GM12873 (cell line): ENCODE data around the gene GALNS.

ENCODE experiments used
- CTCF ChIP-seq: IDR thresholded peaks from 2 replicates; pipeline ENCODE4 v1.5.1; 2012; ENCODE audit warnings: low read depth, mild to moderate bottlenecking, moderate library complexity, low read length, control low read depth; ENCODE audit not compliant: insufficient read depth; ENCODE audit errors: missing control alignments

GALNS gene

DNA sequence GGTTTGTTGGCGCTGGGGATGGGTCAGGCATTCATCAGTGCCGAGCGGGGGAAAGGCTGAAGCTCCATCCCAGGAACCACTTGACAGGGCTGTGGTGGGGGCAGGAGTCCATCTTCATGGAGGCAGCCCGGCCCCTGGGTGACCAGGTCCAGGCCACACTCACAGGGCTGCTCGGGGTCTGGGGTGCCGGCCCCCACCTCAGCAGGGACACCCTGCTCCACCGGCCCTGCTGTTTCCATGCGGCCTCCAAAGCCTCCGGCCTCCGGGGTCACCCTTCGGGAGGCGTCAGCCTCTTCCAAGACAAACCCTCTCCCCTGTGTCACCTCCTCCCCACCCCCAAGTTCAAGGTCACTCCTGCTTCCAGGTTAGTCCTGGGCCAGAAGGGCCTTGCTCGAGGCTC is 22.1 kb downstream of the GALNS start:
- TF ChIP-seq CTCF: no peak

- no peak for TF ChIP-seq CTCF
Measured at GRCh38 chr16:88833086-88833485, 23.7 kb downstream of the GALNS start.

GRCh38 chr16:88831838-88832237 is 24.9 kb downstream of the GALNS start:
- no peak for TF ChIP-seq CTCF

DNA sequence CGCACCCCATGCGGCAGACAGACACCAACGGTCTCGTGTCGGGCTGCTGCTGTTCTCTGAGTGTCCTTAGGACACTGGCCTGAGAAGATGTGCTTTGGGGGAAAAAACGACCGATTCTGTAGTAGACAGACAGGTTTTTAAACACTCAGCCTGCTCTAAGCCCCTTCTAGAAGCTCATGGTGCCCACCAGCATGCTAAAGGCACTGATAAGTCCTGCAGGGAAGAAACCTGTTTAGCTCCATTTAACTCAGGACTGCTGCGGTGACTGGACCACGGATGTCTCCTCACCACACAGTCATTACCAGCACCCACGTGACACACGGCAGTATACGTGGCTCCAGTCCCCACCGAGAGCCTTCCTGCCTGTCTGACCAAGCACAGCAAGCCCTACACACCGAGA is 26.0 kb downstream of the GALNS start:
- TF ChIP-seq CTCF: no peak

DNA sequence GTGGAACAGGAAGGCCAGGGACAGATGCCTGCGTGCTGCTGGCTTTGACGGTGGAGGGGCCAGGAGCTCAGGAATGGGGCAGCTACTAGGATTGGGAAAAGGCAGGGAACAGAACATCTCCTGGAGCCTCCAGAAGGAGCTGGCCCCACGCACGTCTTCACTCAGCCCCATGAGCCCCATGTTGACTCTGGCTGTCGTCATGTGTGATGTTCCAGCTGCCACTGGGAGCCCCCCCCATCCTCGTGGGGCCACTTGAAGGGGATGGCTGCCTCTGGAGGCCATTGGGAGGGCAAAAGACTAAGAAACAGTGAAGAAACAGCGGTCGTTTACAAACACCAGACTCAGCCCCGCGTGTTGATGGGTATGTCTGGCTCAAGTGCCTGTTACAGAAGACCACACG is 26.5 kb downstream of the GALNS start:
- no peak for TF ChIP-seq CTCF

GRCh38 chr16:88828711-88829110 is 28.0 kb downstream of the GALNS start:
- no peak for TF ChIP-seq CTCF

GRCh38 chr16:88827727-88828126 is 29.0 kb downstream of the GALNS start:
- TF ChIP-seq CTCF: no peak
